Stimulated activated CD4-positive, alpha-beta T cell treated with anti-CD3 and anti-CD28 coated beads, Interleukin-4, amount 100 ng/mL, for 4 hours (primary cell): ENCODE measurements around the gene SYMPK.
"Not testable (repeated sequence)": the region's sequence is repeated elsewhere in the genome, so short reads cannot be mapped to it uniquely, and the experiment has no call there.

Experiments
- DNase-seq, 2 experiments: peaks; one replicate each; pipeline ENCODE4 v3.0.0-alpha.2; 2020

SYMPK gene

GRCh38 chr19:45885556-45886426 lies 22.8 kb upstream of the SYMPK start, which contains the start of gene IRF2BP1:
Gene IRF2BP1, minus strand, starts transcription at chr19:45886141. Its CDS starts 367 bp downstream, at chr19:45885774.
- DNase-seq: peak; percentile 81 to 85

GRCh38 chr19:45884682-45885555 lies 22.0 kb upstream of the SYMPK start:
- DNase-seq: no peak

DNA sequence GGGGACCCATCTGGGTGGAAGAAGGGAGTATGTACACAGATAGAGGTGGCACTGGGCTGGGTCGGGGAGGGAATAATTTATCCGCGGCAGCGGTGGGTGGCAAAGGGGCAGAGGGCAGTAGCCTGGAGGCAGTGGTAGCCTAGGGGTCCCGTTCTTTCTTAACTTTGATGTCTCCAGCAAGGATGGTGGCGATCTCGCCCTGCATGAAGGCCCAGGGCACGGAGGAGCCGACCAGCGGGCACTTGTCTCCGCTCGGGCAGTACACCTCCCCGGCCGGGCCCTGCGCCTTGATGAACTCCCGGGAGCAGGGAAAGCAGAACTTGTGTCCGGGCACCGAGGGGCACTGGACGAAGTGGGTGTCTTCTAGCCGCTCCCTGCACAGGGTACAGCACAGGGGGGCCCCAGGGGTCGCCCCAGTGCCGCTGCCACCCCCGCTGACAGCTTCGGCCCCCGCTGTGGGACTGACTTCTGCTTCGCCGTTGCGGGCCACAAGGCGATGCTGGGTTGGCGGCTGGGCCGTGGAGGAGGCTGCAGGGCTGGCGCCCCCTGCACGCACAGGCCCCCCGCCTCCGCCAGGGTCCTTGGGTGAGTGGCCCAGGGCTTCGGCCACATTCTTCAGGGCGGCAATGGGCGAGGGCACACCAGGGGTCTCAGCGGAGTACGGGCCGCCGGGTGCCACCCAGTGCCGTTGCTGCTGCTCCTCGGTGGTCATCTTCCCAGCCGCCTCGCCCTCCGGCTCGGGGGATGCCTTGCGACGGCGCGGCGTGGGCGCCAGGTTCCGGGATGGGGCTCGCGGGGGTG lies 21.1 kb upstream of the SYMPK start:
- no peak for DNase-seq

DNA sequence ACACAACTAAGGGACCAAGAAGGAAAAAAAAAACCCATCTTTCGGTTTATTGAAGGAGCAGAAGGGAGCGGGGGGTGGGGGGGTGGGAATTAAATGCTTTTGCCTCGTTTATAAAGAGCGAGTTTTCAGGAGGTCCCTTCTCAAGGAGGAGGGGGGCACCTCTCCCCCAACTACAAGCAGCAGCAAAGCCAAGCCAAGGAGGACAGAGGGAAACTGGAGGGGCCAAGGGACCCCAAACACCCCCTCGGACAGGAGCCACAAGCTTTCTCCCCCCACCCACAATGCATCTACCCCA lies 20.6 kb upstream of the SYMPK start:
- no peak for DNase-seq

DNA sequence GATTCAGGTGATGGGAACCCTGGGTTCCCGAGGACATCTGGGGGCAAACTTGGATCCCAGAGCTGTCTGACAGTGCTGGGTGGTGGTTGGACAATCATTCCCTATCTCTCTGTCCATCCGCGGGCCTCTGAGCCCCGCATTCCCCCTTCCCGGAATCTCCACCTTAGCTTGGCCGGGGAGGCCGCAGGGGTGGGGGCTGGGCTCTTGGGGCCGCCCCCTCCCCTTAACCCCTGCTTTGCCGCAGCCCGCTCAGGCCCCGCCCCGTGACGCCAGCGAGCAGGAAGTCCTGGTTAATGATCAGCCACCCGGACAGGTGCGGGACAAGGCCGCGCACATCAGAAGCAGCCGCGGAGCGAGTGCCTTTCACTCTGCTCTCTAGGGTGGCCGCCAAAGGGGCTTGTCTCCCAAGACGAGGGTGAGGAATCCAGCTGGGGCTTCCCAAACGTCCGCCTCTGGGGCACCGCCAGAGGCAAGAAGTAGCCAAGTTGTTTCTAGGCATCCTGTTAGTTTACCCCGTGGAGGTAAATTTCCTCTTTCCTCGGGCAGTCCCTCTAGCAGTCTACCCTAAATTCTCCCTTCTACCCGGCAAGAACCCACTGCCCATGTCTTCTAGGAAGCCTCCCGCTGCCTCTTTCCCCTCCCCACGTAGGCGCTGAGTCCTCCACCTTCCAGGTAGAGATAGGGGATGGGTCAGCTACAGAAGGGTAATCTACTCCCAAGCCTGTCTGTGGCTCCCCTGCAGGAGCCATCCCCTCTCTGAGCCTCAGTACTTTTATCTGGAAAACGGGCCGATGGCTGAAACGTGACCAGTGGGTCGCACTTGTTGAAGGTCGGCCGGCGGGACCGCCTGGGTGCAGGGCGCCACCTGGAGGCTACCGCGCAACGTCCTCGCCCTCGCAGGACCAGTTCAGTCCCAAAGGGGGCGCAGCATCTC lies 20.0 kb upstream of the SYMPK start:
- peak; percentile 71 to 81 for DNase-seq

DNA sequence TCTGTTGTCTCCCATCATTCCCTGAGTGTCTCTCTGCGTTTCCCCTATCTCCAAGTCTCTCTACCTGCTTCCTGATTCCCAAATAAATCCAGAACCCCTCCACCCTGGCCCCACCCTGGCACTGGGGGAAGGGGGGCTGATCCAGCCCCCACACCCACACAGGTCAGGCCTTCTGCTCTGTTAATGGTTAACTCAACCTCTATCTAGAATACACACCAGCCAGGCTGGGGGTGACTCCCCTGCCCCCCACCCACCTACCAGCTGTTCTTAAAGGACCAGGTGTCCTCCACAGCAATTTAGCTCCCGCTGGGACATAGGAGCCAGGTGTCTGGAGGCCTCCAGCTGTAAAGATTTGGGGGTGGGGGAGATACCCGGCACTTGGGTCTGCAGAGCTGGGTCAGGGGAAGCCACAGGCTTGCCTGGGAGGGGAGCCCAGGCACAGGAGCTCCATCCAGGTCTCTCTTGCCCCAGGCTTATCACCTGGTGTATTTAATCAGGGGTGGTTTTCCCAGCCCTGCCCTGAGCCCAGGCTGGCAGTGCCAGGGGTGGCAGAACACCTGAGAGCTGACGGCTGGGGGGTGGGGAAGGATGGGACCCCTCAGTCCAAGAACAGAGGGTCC lies 19.1 kb upstream of the SYMPK start:
- DNase-seq: no peak

- no peak for DNase-seq
Observed at GRCh38 chr19:45881082-45881908, 18.3 kb upstream of the SYMPK start.

GRCh38 chr19:45879971-45880370 lies 17.0 kb upstream of the SYMPK start:
- no peak for DNase-seq

DNA sequence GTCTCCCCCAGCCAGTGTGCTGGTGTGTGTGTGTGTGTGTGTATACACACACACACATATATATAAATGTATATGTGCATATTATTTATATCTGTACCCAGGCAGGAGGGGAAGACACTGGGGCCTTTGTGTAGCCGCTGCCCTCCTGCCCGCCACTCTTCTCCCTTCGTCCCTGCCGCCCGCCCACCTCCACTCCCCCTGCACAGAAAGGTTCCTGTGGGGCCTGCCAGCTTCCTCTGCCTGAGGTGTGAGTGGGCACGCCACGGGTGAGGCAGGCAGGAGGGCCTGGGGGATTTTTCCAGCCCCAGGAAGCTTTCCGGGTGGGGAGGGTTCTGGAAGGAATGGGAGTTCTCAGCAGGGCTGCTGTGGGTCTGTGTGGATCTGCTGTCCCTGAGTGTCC lies 16.1 kb upstream of the SYMPK start:
- DNase-seq: no peak

DNA sequence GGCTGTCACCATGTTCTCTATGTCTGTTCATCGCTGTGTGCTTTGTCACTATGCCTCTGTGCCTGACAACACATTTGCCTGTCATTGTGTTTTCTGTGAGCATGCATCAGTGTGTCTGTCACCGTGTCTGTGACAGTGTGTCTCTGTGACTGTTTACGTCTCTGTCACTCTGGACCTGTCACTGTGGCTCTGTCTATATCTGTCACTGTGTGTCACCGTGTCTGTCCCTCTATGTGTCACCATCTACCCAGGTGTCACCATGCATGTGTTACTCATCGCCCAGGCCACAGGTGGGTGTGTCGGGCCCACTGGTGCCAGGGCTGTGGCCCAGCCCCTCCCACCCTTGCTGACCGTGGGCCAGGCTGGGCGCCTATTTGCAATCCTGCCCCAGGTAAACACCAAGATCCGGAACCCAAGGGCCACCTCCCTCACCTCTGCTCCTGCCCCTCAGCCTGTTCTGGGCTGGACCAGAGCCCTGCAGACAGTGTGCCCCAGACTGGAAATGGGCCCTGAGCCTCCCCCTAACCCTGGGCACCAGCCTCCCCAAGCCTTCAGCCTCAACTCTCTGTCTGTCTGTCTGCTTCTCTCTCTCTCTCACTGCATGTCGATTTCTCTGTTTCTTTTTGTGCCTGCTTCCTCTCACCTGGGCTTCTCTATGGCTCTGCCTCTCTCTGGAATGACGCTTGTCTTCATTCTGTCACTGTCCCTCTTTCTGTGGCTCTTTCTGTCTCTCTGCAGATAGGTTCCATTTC lies 15.3 kb upstream of the SYMPK start:
- no peak for DNase-seq

GRCh38 chr19:45876411-45877197 lies 13.7 kb upstream of the SYMPK start:
- peak in 1 of 2 experiments; percentile 34 for DNase-seq

GRCh38 chr19:45876161-45876410 lies 13.1 kb upstream of the SYMPK start:
- DNase-seq: no peak

DNA sequence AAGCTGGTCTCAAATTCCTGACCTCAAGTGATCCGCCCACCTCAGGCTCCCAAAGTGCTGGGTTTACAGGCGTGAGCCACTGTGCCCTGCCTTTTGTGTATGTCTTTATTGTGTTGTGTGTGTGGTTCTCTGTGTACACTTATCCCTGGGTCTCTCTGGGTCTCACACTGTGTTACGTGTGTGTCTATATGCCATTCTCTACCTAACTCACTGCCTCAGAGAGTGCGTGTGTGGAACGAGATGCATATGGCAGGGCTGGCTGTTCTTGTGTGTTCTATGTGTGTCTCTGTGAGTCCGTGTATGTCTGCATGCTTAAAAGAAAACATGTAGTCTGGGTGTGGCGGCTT lies 11.6 kb upstream of the SYMPK start:
- no peak for DNase-seq

DNA sequence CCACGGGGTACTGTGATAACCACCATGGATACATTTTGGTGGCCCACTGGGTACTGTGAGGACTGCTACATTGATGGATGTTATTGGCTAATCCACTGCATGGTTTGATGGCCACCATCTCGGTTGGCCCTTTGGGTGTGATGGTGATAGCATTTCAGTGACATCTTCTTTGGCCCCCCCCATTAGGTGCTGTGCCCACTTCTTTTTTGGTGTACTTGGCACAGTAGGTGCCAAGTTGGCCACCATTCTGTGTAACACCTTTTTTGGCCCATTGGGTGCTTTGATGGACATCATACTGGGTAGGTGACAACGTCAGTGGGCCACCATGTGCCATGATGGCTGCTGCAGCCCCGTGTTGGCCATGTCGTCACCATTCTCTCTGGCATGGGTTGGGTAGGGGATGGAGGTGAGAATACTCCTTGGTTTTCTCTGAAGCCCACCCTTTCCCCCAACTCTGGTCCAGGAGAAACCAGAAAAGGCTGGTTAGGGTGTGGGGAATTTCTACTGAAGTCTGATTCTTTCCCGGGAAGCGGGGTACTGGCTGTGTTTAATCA lies 10.3 kb upstream of the SYMPK start:
- DNase-seq: no peak

- no peak for DNase-seq
Observed at GRCh38 chr19:45872095-45872919, 9.4 kb upstream of the SYMPK start.

- DNase-seq: no peak
Observed at GRCh38 chr19:45870798-45871197, 7.9 kb upstream of the SYMPK start.

- not testable (repeated sequence) for DNase-seq
Observed at GRCh38 chr19:45867241-45867640, 4.3 kb upstream of the SYMPK start.
